HepG2 (cell line): ENCODE measurements around the gene MAPK9. TPM values are rescaled to one million over a fixed set of nuclear protein-coding genes. Genes with fewer than 3 reads are reported as not detected.

Experiments used
- ATAC-seq: fragments of 200-7000 bp; cut with Tn5 transposase; 3 replicates; pipeline ENCODE4 v1.9.1; 2020; ENCODE audit warnings: mild to moderate bottlenecking, moderate library complexity
- BruUV-seq: library from RNA; stranded (reverse); fragments of 400-500 nt; replicated peaks from 2 replicates; lab custom pipeline; 2021; lab: Mats Ljungman, UMichigan
- CTCF ChIA-PET: fragments of 300-600 bp; formaldehyde crosslinking; extraction: SDS; loops from one replicate; lab custom pipeline; 2021; ENCODE audit warnings: low total read pairs, inconsistent platforms, low intra/inter-chr PET ratio; lab: Yijun Ruan, JAX
- POLR2A ChIA-PET: fragments of 350-600 bp; sonication (Branson Sonifier 250); formaldehyde crosslinking; loops from one replicate; lab custom pipeline; 2020; ENCODE audit warnings: antibody characterized with exemption, inconsistent platforms; lab: Yijun Ruan, JAX
- DNase-seq: peaks from one replicate; pipeline ENCODE4 v3.0.0-alpha.2; 2015; ENCODE audit warnings: low spot score
- FAIRE-seq: peaks from 3 replicates; lab custom pipeline; 2011; peaks lifted over from hg19 to GRCh38; lab: Jason Lieb, UNC
- H2AFZ ChIP-seq: one replicate; pipeline ENCODE4 v1.6.1; 2011; ENCODE audit warnings: low read length, inconsistent platforms
- H3K27ac ChIP-seq: fragments of 300-600 bp; 3 replicates; pipeline ENCODE4 v1.8.0; 2011; ENCODE audit warnings: mixed run types, mild to moderate bottlenecking, mixed read lengths, low read length, inconsistent platforms; ENCODE audit not compliant: insufficient read depth; ENCODE audit errors: extremely low read length
- H3K27me3 ChIP-seq, 2 experiments: fragments of 200-600 bp in 1 of 2; 2 replicates in 1 of 2; 3 replicates in 1 of 2; pipeline versions ENCODE4 v1.6.0 to v1.8.0; 2011; ENCODE audit warnings: low read length in 2 of 2, mild to moderate bottlenecking in 2 of 2, moderate library complexity in 2 of 2, inconsistent platforms in 1 of 2; ENCODE audit not compliant: insufficient read depth in 2 of 2, control insufficient read depth in 1 of 2
- H3K36me3 ChIP-seq, 2 experiments: fragments of 200-600 bp in 1 of 2; replicated peaks in 1 of 2; 2 replicates in 1 of 2; 3 replicates in 1 of 2; pipeline versions ENCODE4 v1.5.1 to v1.8.0; 2011; ENCODE audit warnings: low read length in 2 of 2, inconsistent platforms in 1 of 2; ENCODE audit not compliant: insufficient read depth in 2 of 2, control insufficient read depth in 1 of 2
- H3K4me1 ChIP-seq: 2 replicates; pipeline ENCODE4 v1.5.1; 2012; ENCODE audit warnings: low read length, inconsistent platforms; ENCODE audit not compliant: insufficient read depth
- H3K4me2 ChIP-seq: 2 replicates; pipeline ENCODE4 v1.6.0; 2011; ENCODE audit warnings: low read depth, low read length, inconsistent platforms
- H3K4me3 ChIP-seq, 3 experiments: fragments of 200-600 bp in 1 of 3; sonication (generic), shearing (Covaris generic) in 1 of 3; replicated peaks in 1 of 3; 2 replicates each; pipeline ENCODE4 v1.5.1; 2011 to 2016; ENCODE audit warnings: low read length in 3 of 3, inconsistent platforms in 2 of 3, low read depth in 2 of 3, mild to moderate bottlenecking in 2 of 3, control low read depth in 1 of 3, mixed read lengths in 1 of 3; ENCODE audit not compliant: insufficient read depth in 1 of 3
- H3K79me2 ChIP-seq: one replicate; pipeline ENCODE4 v1.6.1; 2011; ENCODE audit warnings: low read length, inconsistent platforms; ENCODE audit not compliant: insufficient read depth
- H3K9ac ChIP-seq: 2 replicates; pipeline ENCODE4 v1.6.0; 2011; ENCODE audit warnings: mild to moderate bottlenecking, low read depth, low read length, inconsistent platforms; ENCODE audit not compliant: insufficient read depth
- H3K9me3 ChIP-seq: 2 replicates; pipeline ENCODE4 v1.5.1; 2012; ENCODE audit warnings: mild to moderate bottlenecking, low read length
- H4K20me1 ChIP-seq: 2 replicates; pipeline ENCODE4 v1.6.0; 2011; ENCODE audit warnings: inconsistent platforms, mild to moderate bottlenecking, low read length, moderate library complexity; ENCODE audit not compliant: insufficient read depth
- ATF7 ChIP-seq, 2 experiments: fragments of 450-650 bp in 1 of 2; sonication (generic) in 1 of 2; formaldehyde crosslinking in 1 of 2; IDR thresholded peaks; 2 replicates each; pipeline versions ENCODE4 v1.4.0 to v1.6.1; 2016 to 2020; ENCODE audit warnings: antibody characterized with exemption in 1 of 2, mild to moderate bottlenecking in 1 of 2, missing genetic modification reagents in 1 of 2
- EP300 ChIP-seq, 3 experiments: sonication (generic) in 1 of 3; formaldehyde crosslinking in 1 of 3; IDR thresholded peaks; 2 replicates each; pipeline versions ENCODE4 v1.5.1 to v1.6.1; 2011 to 2020; ENCODE audit warnings: low read depth in 2 of 3, low read length in 2 of 3, borderline replicate concordance in 1 of 3, improper control_type of control experiment in 1 of 3, mild to moderate bottlenecking in 1 of 3, missing genetic modification reagents in 1 of 3, moderate library complexity in 1 of 3
- HDAC2 ChIP-seq: sonication (generic); formaldehyde crosslinking; IDR thresholded peaks from 2 replicates; pipeline ENCODE4 v1.4.0; 2020; ENCODE audit warnings: missing genetic modification reagents
- HNRNPK ChIP-seq: fragments of 200-400 bp; formaldehyde crosslinking; IDR thresholded peaks from 2 replicates; pipeline ENCODE4 v1.6.1; 2018; ENCODE audit warnings: low read length, low read depth, moderate library complexity, mild to moderate bottlenecking; ENCODE audit not compliant: poor library complexity, severe bottlenecking
- MYNN ChIP-seq: sonication (generic); formaldehyde crosslinking; IDR thresholded peaks from 2 replicates; pipeline ENCODE4 v1.4.0; 2020; ENCODE audit warnings: mild to moderate bottlenecking, low read depth, missing genetic modification reagents
- NFE2 ChIP-seq: sonication (generic); formaldehyde crosslinking; IDR thresholded peaks from 2 replicates; pipeline ENCODE4 v1.4.0; 2020; ENCODE audit warnings: missing genetic modification reagents
- NKX3-1 ChIP-seq: sonication (generic); formaldehyde crosslinking; IDR thresholded peaks from 2 replicates; pipeline ENCODE4 v1.5.0; 2020; ENCODE audit warnings: missing genetic modification reagents
- NONO ChIP-seq, 2 experiments: fragments of 450-650 bp in 1 of 2; sonication (generic) in 1 of 2; formaldehyde crosslinking in 1 of 2; IDR thresholded peaks in 1 of 2; conservative IDR thresholded peaks in 1 of 2; 2 replicates each; pipeline versions ENCODE4 v1.6.1 to v1.8.0; 2017 to 2022; ENCODE audit warnings: mild to moderate bottlenecking in 1 of 2, missing genetic modification reagents in 1 of 2, moderate library complexity in 1 of 2
- NR2F1 ChIP-seq, 2 experiments: fragments of 450-650 bp in 1 of 2; formaldehyde crosslinking in 1 of 2; IDR thresholded peaks; 2 replicates each; pipeline versions ENCODE4 v1.5.0 to v1.6.1; 2016 to 2020; ENCODE audit warnings: mild to moderate bottlenecking in 1 of 2, missing compliant biosample characterization in 1 of 2, missing genetic modification reagents in 1 of 2, moderate library complexity in 1 of 2
- POGK ChIP-seq: sonication (generic); formaldehyde crosslinking; conservative IDR thresholded peaks from 2 replicates; pipeline ENCODE4 v1.8.0; 2022; ENCODE audit warnings: mild to moderate bottlenecking, moderate library complexity, missing genetic modification reagents
- POLR2G ChIP-seq: fragments of 200-400 bp; formaldehyde crosslinking; IDR thresholded peaks from 2 replicates; pipeline ENCODE4 v1.6.1; 2018; ENCODE audit warnings: mild to moderate bottlenecking, low read depth, low read length, moderate library complexity
- SP1 ChIP-seq, 2 experiments: fragments of 450-650 bp in 1 of 2; sonication (generic) in 1 of 2; formaldehyde crosslinking in 1 of 2; IDR thresholded peaks; 2 replicates each; pipeline versions ENCODE4 v1.4.0 to v1.6.1; 2016 to 2020; ENCODE audit warnings: missing genetic modification reagents in 1 of 2
- THRA ChIP-seq: sonication (generic); formaldehyde crosslinking; IDR thresholded peaks from 2 replicates; pipeline ENCODE4 v1.4.0; 2020; ENCODE audit warnings: missing genetic modification reagents, borderline replicate concordance
- ZBTB25 ChIP-seq: IDR thresholded peaks from 2 replicates; pipeline ENCODE4 v1.6.1; 2018; ENCODE audit warnings: missing genetic modification reagents
- ZFP36 ChIP-seq: fragments of 150-350 bp; IDR thresholded peaks from 2 replicates; pipeline ENCODE4 v1.6.1; 2018; ENCODE audit warnings: borderline replicate concordance, low read length, low read depth; ENCODE audit not compliant: partially characterized antibody
- ZNF543 ChIP-seq: sonication (generic); formaldehyde crosslinking; IDR thresholded peaks from 2 replicates; pipeline ENCODE4 v1.4.0; 2020; ENCODE audit warnings: mild to moderate bottlenecking, missing genetic modification reagents
- ZNF546 ChIP-seq: sonication (generic); formaldehyde crosslinking; conservative IDR thresholded peaks from 2 replicates; pipeline ENCODE4 v1.8.1; 2023; ENCODE audit warnings: mild to moderate bottlenecking, missing genetic modification reagents
- ZNF549 ChIP-seq: sonication (generic); formaldehyde crosslinking; IDR thresholded peaks from 2 replicates; pipeline ENCODE4 v1.5.0; 2020; ENCODE audit warnings: missing genetic modification reagents
- ZNF83 ChIP-seq: sonication (generic); formaldehyde crosslinking; IDR thresholded peaks from 2 replicates; pipeline ENCODE4 v1.4.0; 2020; ENCODE audit warnings: missing genetic modification reagents, mild to moderate bottlenecking, borderline replicate concordance
- WGBS: methylation state at CpG from one replicate; pipeline ENCODE4 v1.1.6; 2017; ENCODE audit warnings: low lambda C conversion rate; 5-methylcytosine and 5-hydroxymethylcytosine counted together
- in situ Hi-C: cut with HindIII; loops from 2 replicates; pipeline ENCODE4 v1.10.0; 2017; ENCODE audit warnings: low pct_unique_long_range_greater_than_20kb; ENCODE audit not compliant: extremely low pct_ligation_motif_present
- intact Hi-C: fragments of 100-400 bp; cut with micrococcal nuclease; formaldehyde crosslinking; loops from one replicate; pipeline ENCODE4 v1.10.0; 2022; ENCODE audit not compliant: unreplicated experiment
- polyA plus RNA-seq, 8 experiments: library from polyadenylated mRNA; depleted of rRNA in 3 of 8; stranded (reverse) in 7 of 8; unstranded in 1 of 8; fragments of >200 nt; fragmentation: Illumina TruSeq in 4 of 8; extraction: Trizol in 4 of 8; gene quantifications; 2 replicates each; pipeline versions ENCODE4 v1.2.1 to v1.2.3, GENCODE V29; 2011 to 2016; ENCODE audit warnings: low read depth in 4 of 8, missing spikeins in 1 of 8, mixed read lengths in 1 of 8; ENCODE audit not compliant: insufficient read depth in 1 of 8
- total RNA-seq, 5 experiments: library from RNA; depleted of rRNA; stranded (reverse); fragments of >200 nt; fragmentation: Illumina TruSeq; extraction: Trizol; gene quantifications; 2 replicates each; pipeline ENCODE4 v1.2.3, GENCODE V29; 2016; ENCODE audit warnings: low read depth in 1 of 5

MAPK9 gene
- total and polyA plus RNA-seq, 2 of the 13 experiments (the other 11 are each of a cell fraction or from before 2014, with no cell fraction given) = 30.1 to 56.1 TPM

GRCh38 chr5:180302256-180302655 lies 10.4 kb upstream of the MAPK9 start:
- ChIA-PET POLR2A (no interaction called here), CTCF (no interaction called here)
- Histone ChIP-seq H3K9ac (no peak overlapping the region), H3K4me1 (peaks cover 66% of the 10 kb centered on the region), H3K27ac (no peak overlapping the region), H4K20me1 (no peaks in the 10 kb centered on the region), H3K4me2 (no peak overlapping the region), H2AFZ (no peak overlapping the region), H3K27me3 (peaks cover 0 to 2% of the 10 kb centered on the region in 2 experiments; a peak in 2 of 5 replicates), H3K36me3 (no peaks in the 10 kb centered on the region), H3K4me3 (no peak overlapping the region), H3K79me2 (no peaks in the 10 kb centered on the region), H3K9me3 (no peaks in the 10 kb centered on the region)
- no peak for DNase-seq
- TF ChIP-seq HNRNPK = no peak
- no peak for TF ChIP-seq HDAC2 (CRISPR knock-in tag)
- TF ChIP-seq ZNF546 (CRISPR knock-in tag) = no peak
- TF ChIP-seq NKX3-1 = no peak
- TF ChIP-seq ATF7 (IDR thresholded peaks at IDR 0.05) = no peak
- TF ChIP-seq ATF7 (CRISPR knock-in tag; IDR thresholded peaks at IDR 0.05) = no peak
- no peak for TF ChIP-seq ZNF543 (CRISPR knock-in tag)
- TF ChIP-seq SP1 (IDR thresholded peaks at IDR 0.05) = no peak
- TF ChIP-seq SP1 (CRISPR knock-in tag; IDR thresholded peaks at IDR 0.05) = no peak
- no peak for TF ChIP-seq THRA
- TF ChIP-seq ZNF83 (CRISPR knock-in tag) = no peak
- TF ChIP-seq MYNN = no peak
- TF ChIP-seq ZFP36 = no peak
- no peak for TF ChIP-seq NONO (IDR thresholded peaks at IDR 0.05)
- TF ChIP-seq NONO (CRISPR knock-in tag; conservative IDR thresholded peaks at IDR 0.05) = no peak
- TF ChIP-seq EP300 (IDR thresholded peaks at IDR 0.05; ENCODE audit: low read depth in 2 of 2, low read length in 2 of 2) = no peak
- TF ChIP-seq EP300 (CRISPR knock-in tag; IDR thresholded peaks at IDR 0.05; ENCODE audit: borderline replicate concordance) = no peak
- no peak for TF ChIP-seq NR2F1 (CRISPR knock-in tag; IDR thresholded peaks at IDR 0.05)
- TF ChIP-seq NFE2 = no peak
- TF ChIP-seq ZBTB25 (CRISPR knock-in tag) = no peak
- no peak for TF ChIP-seq POGK (CRISPR knock-in tag)
- no peak for TF ChIP-seq ZNF549 (CRISPR knock-in tag)
- TF ChIP-seq POLR2G = no peak
- no TSS peak for BruUV-seq
- ATAC-seq = no peak
- no peak for FAIRE-seq
- in situ Hi-C loops (no loop called here), intact Hi-C loops (loop anchor here (10.0 kb wide), 1 partner anchor 583 kb away; no protein-coding TSS in a partner anchor)
- WGBS = 85% methylated on average over 10 of the region's 10 CpGs
